Measurements from ENCODE around the gene MT1G. TPM values are rescaled to one million over a fixed set of nuclear protein-coding genes. Genes with fewer than 3 reads are reported as not detected.

Gene MT1G
- polyA plus RNA-seq, 3 donors = 31.1 to 90.7 (median 45.7) TPM

- DNase-seq (ENCODE audit: extremely low read depth in 1 of 11, low read depth in 9 of 11, low spot score in 4 of 11) = no peak
Observed at GRCh38 chr16:56647641-56648431, 20.0 kb downstream of the MT1G start.

- no peak for DNase-seq (ENCODE audit: extremely low read depth in 1 of 11, low read depth in 9 of 11, low spot score in 4 of 11)
Observed at GRCh38 chr16:56645838-56646237, 22.0 kb downstream of the MT1G start.

GRCh38 chr16:56645311-56645710 lies 22.6 kb downstream of the MT1G start:
- no peak for DNase-seq (ENCODE audit: extremely low read depth in 1 of 11, low read depth in 9 of 11, low spot score in 4 of 11)

GRCh38 chr16:56643833-56644232 lies 24.0 kb downstream of the MT1G start:
- DNase-seq (ENCODE audit: extremely low read depth in 1 of 11, low read depth in 9 of 11, low spot score in 4 of 11) = no peak

- no peak for DNase-seq (ENCODE audit: extremely low read depth in 1 of 11, low read depth in 9 of 11, low spot score in 4 of 11)
Observed at GRCh38 chr16:56643080-56643778, 24.6 kb downstream of the MT1G start.

GRCh38 chr16:56641166-56641565 lies 26.7 kb downstream of the MT1G start:
- no peak for DNase-seq (ENCODE audit: extremely low read depth in 1 of 11, low read depth in 9 of 11, low spot score in 4 of 11)

- DNase-seq (ENCODE audit: extremely low read depth in 1 of 11, low read depth in 9 of 11, low spot score in 4 of 11) = no peak
Observed at GRCh38 chr16:56640076-56640475, 27.8 kb downstream of the MT1G start.

- no peak for DNase-seq (ENCODE audit: extremely low read depth in 1 of 11, low read depth in 9 of 11, low spot score in 4 of 11)
Observed at GRCh38 chr16:56639045-56639444, 28.8 kb downstream of the MT1G start.

- DNase-seq (ENCODE audit: extremely low read depth in 1 of 11, low read depth in 9 of 11, low spot score in 4 of 11) = no peak
Observed at GRCh38 chr16:56637814-56638750, 29.8 kb downstream of the MT1G start, which contains the start of gene MT1A. Gene MT1A (plus strand): TSS chr16:56638666. CDS start chr16:56638739, 73 bp downstream.

GRCh38 chr16:56636616-56637413 lies 31.1 kb downstream of the MT1G start:
- no peak for DNase-seq (ENCODE audit: extremely low read depth in 1 of 11, low read depth in 9 of 11, low spot score in 4 of 11)

GRCh38 chr16:56635441-56635967 lies 32.4 kb downstream of the MT1G start:
- DNase-seq (ENCODE audit: extremely low read depth in 1 of 11, low read depth in 9 of 11, low spot score in 4 of 11) = no peak

- DNase-seq (ENCODE audit: extremely low read depth in 1 of 11, low read depth in 9 of 11, low spot score in 4 of 11) = no peak
Observed at GRCh38 chr16:56634715-56635440, 33.0 kb downstream of the MT1G start.

- no peak for DNase-seq (ENCODE audit: extremely low read depth in 1 of 11, low read depth in 9 of 11, low spot score in 4 of 11)
Observed at GRCh38 chr16:56633535-56633934, 34.3 kb downstream of the MT1G start.

- no peak for DNase-seq (ENCODE audit: extremely low read depth in 1 of 11, low read depth in 9 of 11, low spot score in 4 of 11)
Observed at GRCh38 chr16:56632848-56633365, 35.0 kb downstream of the MT1G start.

GRCh38 chr16:56632156-56632847 lies 35.6 kb downstream of the MT1G start, which contains the start of gene MT1M:
Gene MT1M (plus strand): TSS chr16:56632659. CDS start chr16:56632732, 73 bp downstream.
- no peak for DNase-seq (ENCODE audit: extremely low read depth in 1 of 11, low read depth in 9 of 11, low spot score in 4 of 11)

- DNase-seq (ENCODE audit: extremely low read depth in 1 of 11, low read depth in 9 of 11, low spot score in 4 of 11) = no peak
Observed at GRCh38 chr16:56631832-56632155, 36.1 kb downstream of the MT1G start.

- DNase-seq (ENCODE audit: extremely low read depth in 1 of 11, low read depth in 9 of 11, low spot score in 4 of 11) = no peak
Observed at GRCh38 chr16:56631197-56631596, 36.7 kb downstream of the MT1G start.
